ENCODE results near the gene FAM83D. TPM values are rescaled to one million over a fixed set of nuclear protein-coding genes. Genes with fewer than 3 reads are reported as not detected.

Gene FAM83D
- total RNA-seq, 1 experiment from 2014 or later = 66.9 TPM

- TF ChIP-seq ZBTB43 (CRISPR knock-in tag; IDR thresholded peaks at IDR 0.05) (peak; percentile 61; the same call in 1 of the 2 replicates), ZBTB21 (CRISPR knock-in tag; IDR thresholded peaks at IDR 0.05; ENCODE audit: borderline replicate concordance) (0 out of 2 replicates have a peak, but pooled peaks have one; percentile 67), PRRX2 (CRISPR knock-in tag; IDR thresholded peaks at IDR 0.05) (peak; percentile 43; the same call in 1 of the 2 replicates), E2F5 (CRISPR knock-in tag; IDR thresholded peaks at IDR 0.05) (peak; percentile 76; the same call in 1 of the 2 replicates), FOXP4 (CRISPR knock-in tag; IDR thresholded peaks at IDR 0.05) (peak; percentile 77), GABPB1 (CRISPR knock-in tag; IDR thresholded peaks at IDR 0.05) (peak; percentile 84; the same call in 1 of the 2 replicates), PREB (CRISPR knock-in tag; IDR thresholded peaks at IDR 0.05; ENCODE audit: borderline replicate concordance) (peak; percentile 11; the same call in 1 of the 2 replicates), ZNF121 (CRISPR knock-in tag; IDR thresholded peaks at IDR 0.05) (0 out of 2 replicates have a peak, but pooled peaks have one; percentile 3), ZNF532 (CRISPR knock-in tag; IDR thresholded peaks at IDR 0.05; ENCODE audit: borderline replicate concordance) (no peak), GRHL2 (CRISPR knock-in tag; IDR thresholded peaks at IDR 0.05; ENCODE audit: insufficient replicate concordance, severe bottlenecking) (no peak), ZNF281 (CRISPR knock-in tag; IDR thresholded peaks at IDR 0.05) (no peak), NR1H2 (CRISPR knock-in tag; IDR thresholded peaks at IDR 0.05) (peak; percentile 43; the same call in 1 of the 2 replicates), ZNF232 (CRISPR knock-in tag; IDR thresholded peaks at IDR 0.05) (peak; percentile 66), E2F4 (CRISPR knock-in tag; IDR thresholded peaks at IDR 0.05; ENCODE audit: borderline replicate concordance, low read depth) (peak; percentile 51), ZNF138 (CRISPR knock-in tag; conservative IDR thresholded peaks at IDR 0.05) (no peak; the same call in 1 of the 2 replicates), CREB1 (CRISPR knock-in tag; IDR thresholded peaks at IDR 0.05) (peak; percentile 19; the same call in 1 of the 2 replicates), IRF1 (CRISPR knock-in tag; IDR thresholded peaks at IDR 0.05) (peak; percentile 73; the same call in 1 of the 2 replicates), ZNF263 (CRISPR knock-in tag; IDR thresholded peaks at IDR 0.05; ENCODE audit: low read depth) (no peak), AR (CRISPR knock-in tag; IDR thresholded peaks at IDR 0.05) (no peak)
Observed at GRCh38 chr20:38926142-38926933, at the start of gene FAM83D (continued).
